ENCODE measurements around the gene ZNF224. TPM values are rescaled to one million over a fixed set of nuclear protein-coding genes. Genes with fewer than 3 reads are reported as not detected.

Gene ZNF224
- total and polyA plus RNA-seq, 2 of the 8 experiments (the other 6 are each of a cell fraction or from before 2014, with no cell fraction given): 3.7 to 17.2 TPM

DNA sequence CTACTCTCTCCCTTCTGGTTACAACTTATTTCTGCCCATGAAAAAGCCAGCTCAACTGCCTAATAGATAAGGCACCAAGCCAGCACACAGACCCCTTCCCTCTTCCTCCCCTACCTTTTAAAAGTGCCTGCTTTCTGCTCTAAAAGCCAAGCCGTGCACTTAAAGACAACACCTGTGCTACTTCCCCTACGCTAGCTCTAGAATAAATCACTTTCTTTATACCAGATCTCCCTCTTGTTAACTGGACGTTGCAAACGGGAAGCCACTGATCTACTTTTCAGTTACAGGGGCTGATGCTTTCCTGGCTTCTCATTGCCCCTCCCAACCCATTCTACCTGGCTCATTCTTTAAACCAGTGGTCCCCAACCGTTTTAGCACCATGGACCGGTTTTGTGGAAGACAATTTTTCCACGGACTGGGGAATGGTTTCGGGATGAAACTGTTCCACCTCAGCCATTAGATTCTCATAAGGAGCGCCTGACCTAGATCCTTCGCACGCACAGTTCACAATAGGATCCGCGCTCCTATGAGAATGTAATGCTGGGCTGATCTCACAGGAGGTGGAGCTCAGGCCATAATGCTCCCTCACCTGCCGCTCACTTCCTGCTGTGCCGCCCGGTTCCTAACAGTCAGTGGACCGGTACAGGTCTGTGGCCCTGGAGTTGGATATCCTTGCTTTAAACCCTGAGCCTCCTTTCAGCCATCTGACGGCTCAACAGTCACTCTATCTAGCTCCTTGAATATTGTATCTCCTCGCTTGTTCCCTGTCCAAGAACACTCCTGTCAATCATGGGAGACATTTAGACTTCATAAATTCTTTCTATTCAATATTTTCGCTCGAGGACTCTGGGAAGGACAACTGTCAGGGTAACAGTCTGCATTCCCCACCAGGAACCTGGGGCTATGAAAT lies 43.2 kb upstream of the ZNF224 start (continued):
- TF ChIP-seq JUN (IDR thresholded peaks at IDR 0.05; ENCODE audit: low read depth, low read length) (no peak), GABPA (IDR thresholded peaks at IDR 0.05; ENCODE audit: borderline replicate concordance, insufficient read depth, low read length) (no peak), MAFK (IDR thresholded peaks at IDR 0.05; ENCODE audit: low read depth, low read length) (no peak), SP2 (IDR thresholded peaks at IDR 0.05; ENCODE audit: low read length) (no peak), TEAD4 (IDR thresholded peaks at IDR 0.05; ENCODE audit: low read depth, low read length) (no peak), CTBP2 (IDR thresholded peaks at IDR 0.05; ENCODE audit: borderline replicate concordance, insufficient read depth, insufficient read length, low read length) (no peak)

Measured in H1 (cell line).